DMS 273 (cell line): ENCODE data around the gene TMEM81.

Experiments used
- DNase-seq: peaks from one replicate; lab custom pipeline; 2025; ENCODE audit not compliant: unreplicated experiment; lab: John Stamatoyannopoulos, UW

TMEM81 gene

GRCh38 chr1:205038132-205038786 is 46.0 kb downstream of the TMEM81 start:
- no peak for DNase-seq

- DNase-seq = no peak
These were observed 46.7 kb downstream of the TMEM81 start for GRCh38 chr1:205037539-205037938.
